Liver (tissue), 9 donors: ENCODE measurements around the gene XPNPEP3. TPM values are rescaled to one million over a fixed set of nuclear protein-coding genes. Genes with fewer than 3 reads are reported as not detected.

ENCODE experiments used
- DNase-seq: peaks from one replicate; pipeline ENCODE4 v3.0.0-alpha.2; 2017; ENCODE audit warnings: low spot score
- H3K27ac ChIP-seq, 2 donors: one replicate each; pipeline ENCODE4 v1.7.0; 2013; ENCODE audit warnings: inconsistent platforms in 2 of 2, low read length in 2 of 2, control low read depth in 1 of 2, low read depth in 1 of 2, mild to moderate bottlenecking in 1 of 2
- H3K27me3 ChIP-seq, 4 donors: one replicate each; pipeline versions ENCODE4 v1.6.1 to v1.7.0; 2013; ENCODE audit warnings: low read length in 3 of 4, inconsistent platforms in 1 of 4, mild to moderate bottlenecking in 1 of 4, moderate library complexity in 1 of 4; ENCODE audit not compliant: control insufficient read depth in 4 of 4, insufficient read depth in 4 of 4
- H3K36me3 ChIP-seq, 4 donors: one replicate each; pipeline versions ENCODE4 v1.6.1 to v1.7.0; 2013; ENCODE audit warnings: low read length in 3 of 4, mild to moderate bottlenecking in 3 of 4, low read depth in 1 of 4, moderate library complexity in 1 of 4; ENCODE audit not compliant: control insufficient read depth in 4 of 4, insufficient read depth in 3 of 4
- H3K4me1 ChIP-seq, 4 donors: one replicate each; pipeline versions ENCODE4 v1.6.1 to v1.7.0; 2013; ENCODE audit warnings: low read length in 3 of 4, mild to moderate bottlenecking in 3 of 4, moderate library complexity in 1 of 4; ENCODE audit not compliant: control insufficient read depth in 4 of 4, insufficient read depth in 4 of 4
- H3K4me3 ChIP-seq, 3 donors: one replicate each; pipeline versions ENCODE4 v1.6.1 to v1.7.0; 2013; ENCODE audit warnings: low read length in 3 of 3, control low read depth in 1 of 3, low read depth in 1 of 3, mild to moderate bottlenecking in 1 of 3
- H3K9ac ChIP-seq, 2 donors: one replicate each; pipeline ENCODE4 v1.7.0; 2013; ENCODE audit warnings: low read length in 2 of 2, mild to moderate bottlenecking in 2 of 2, moderate library complexity in 2 of 2, control low read depth in 1 of 2, low read depth in 1 of 2
- H3K9me3 ChIP-seq, 4 donors: one replicate each; pipeline versions ENCODE4 v1.6.1 to v1.7.0; 2013; ENCODE audit warnings: low read length in 3 of 4; ENCODE audit not compliant: control insufficient read depth in 4 of 4
- ATF3 ChIP-seq: IDR thresholded peaks from 2 replicates; pipeline ENCODE4 v1.6.1; 2016; ENCODE audit warnings: antibody characterized with exemption
- CTCF ChIP-seq: fragments of 150-350 bp; IDR thresholded peaks from 2 replicates; pipeline ENCODE4 v1.5.1; 2017; ENCODE audit warnings: improper control_type of control experiment, low read depth, low read length; ENCODE audit not compliant: missing input control
- EGR1 ChIP-seq, 2 donors: IDR thresholded peaks; 2 replicates each; pipeline ENCODE4 v1.6.1; 2016 to 2018; ENCODE audit warnings: antibody characterized with exemption in 2 of 2, low read depth in 2 of 2
- FOXA1 ChIP-seq: IDR thresholded peaks from 2 replicates; pipeline ENCODE4 v1.6.1; 2016; ENCODE audit warnings: antibody characterized with exemption
- FOXA2 ChIP-seq: IDR thresholded peaks from 2 replicates; pipeline ENCODE4 v1.6.1; 2016; ENCODE audit warnings: antibody characterized with exemption
- GABPA ChIP-seq, 2 donors: IDR thresholded peaks in 1 of 2; conservative IDR thresholded peaks in 1 of 2; 2 replicates each; pipeline ENCODE4 v1.6.1; 2016; ENCODE audit warnings: antibody characterized with exemption in 2 of 2, mild to moderate bottlenecking in 1 of 2, moderate library complexity in 1 of 2
- HNF4A ChIP-seq, 2 donors: conservative IDR thresholded peaks; 2 replicates each; pipeline ENCODE4 v1.6.1; 2016; ENCODE audit warnings: antibody characterized with exemption in 2 of 2, mild to moderate bottlenecking in 2 of 2
- HNF4G ChIP-seq: IDR thresholded peaks from 2 replicates; pipeline ENCODE4 v1.6.1; 2016; ENCODE audit warnings: antibody characterized with exemption
- JUND ChIP-seq, 2 donors: IDR thresholded peaks; 2 replicates each; pipeline ENCODE4 v1.6.1; 2016; ENCODE audit warnings: antibody characterized with exemption in 2 of 2
- MAX ChIP-seq: IDR thresholded peaks from 2 replicates; pipeline ENCODE4 v1.6.1; 2016; ENCODE audit warnings: antibody characterized with exemption
- NR2F2 ChIP-seq: IDR thresholded peaks from 2 replicates; pipeline ENCODE4 v1.6.1; 2016; ENCODE audit warnings: antibody characterized with exemption
- RAD21 ChIP-seq, 2 donors: IDR thresholded peaks; 2 replicates each; pipeline ENCODE4 v1.6.1; 2016; ENCODE audit warnings: antibody characterized with exemption in 2 of 2, mild to moderate bottlenecking in 2 of 2
- REST ChIP-seq: IDR thresholded peaks from 2 replicates; pipeline ENCODE4 v1.6.1; 2016; ENCODE audit warnings: antibody characterized with exemption, mild to moderate bottlenecking
- RXRA ChIP-seq, 2 donors: IDR thresholded peaks; 2 replicates each; pipeline ENCODE4 v1.6.1; 2017 to 2018; ENCODE audit warnings: antibody characterized with exemption in 2 of 2, mild to moderate bottlenecking in 1 of 2
- SP1 ChIP-seq: IDR thresholded peaks from 2 replicates; pipeline ENCODE4 v1.6.1; 2018; ENCODE audit warnings: antibody characterized with exemption, mild to moderate bottlenecking
- TAF1 ChIP-seq: conservative IDR thresholded peaks from 2 replicates; pipeline ENCODE4 v1.6.1; 2016; ENCODE audit warnings: antibody characterized with exemption, mild to moderate bottlenecking
- YY1 ChIP-seq: IDR thresholded peaks from 2 replicates; pipeline ENCODE4 v1.6.1; 2016; ENCODE audit warnings: antibody characterized with exemption, mild to moderate bottlenecking
- ZBTB33 ChIP-seq: IDR thresholded peaks from 2 replicates; pipeline ENCODE4 v1.6.1; 2016; ENCODE audit warnings: antibody characterized with exemption
- WGBS: extraction: QIAGEN DNeasy Blood & Tissue Kit; methylation state at CpG from one replicate; pipeline ENCODE4 v1.1.7; 2013; 5-methylcytosine and 5-hydroxymethylcytosine counted together
- polyA plus RNA-seq, 2 donors: library from polyadenylated mRNA; stranded (reverse) in 1 of 2; unstranded in 1 of 2; fragments of 200-250 nt in 1 of 2; fragments of >200 nt in 1 of 2; fragmentation: Nextera tagmentation in 1 of 2; extraction: Ambion mirVana in 1 of 2; gene quantifications; one replicate each; pipeline versions ENCODE4 v1.2.1 to v1.2.3, GENCODE V29; 2013 to 2015
- total RNA-seq, 2 donors: library from RNA; depleted of rRNA; stranded (reverse); fragments of >200 nt; gene quantifications; one replicate each; pipeline ENCODE4 v1.2.3, GENCODE V29; 2014
- donor health status: healthy.
- donor health status: healthy.
- donor health status: healthy.
- donor health status: healthy.
- donor health status: healthy.

Gene XPNPEP3
- total and polyA plus RNA-seq, 4 donors = 5.5 to 16.4 (median 8.6) TPM

GRCh38 chr22:40928657-40929056 is 71.7 kb downstream of the XPNPEP3 start:
- DNase-seq = no peak
- Histone ChIP-seq H3K27ac (no peak overlapping the region), H3K36me3 (peaks cover 7 to 54% (median 39%) of the 10 kb centered on the region in 4 donors), H3K4me1 (no peaks in the 10 kb centered on the region), H3K9ac (no peak overlapping the region), H3K4me3 (no peak overlapping the region), H3K27me3 (no peaks in the 10 kb centered on the region), H3K9me3 (no peaks in the 10 kb centered on the region)
- TF ChIP-seq RAD21 (IDR thresholded peaks at IDR 0.05) (no peak), JUND (IDR thresholded peaks at IDR 0.05) (no peak), FOXA1 (no peak), HNF4A (conservative IDR thresholded peaks at IDR 0.05) (no peak), MAX (no peak), GABPA (IDR thresholded peaks at IDR 0.05 in 1 of 2, conservative IDR thresholded peaks at IDR 0.05 in 1 of 2) (no peak)
- WGBS = 82% methylated on average over 1 of the region's 1 CpG

GRCh38 chr22:40932396-40932795 is 75.4 kb downstream of the XPNPEP3 start:
- Histone ChIP-seq H3K4me1 (no peaks in the 10 kb centered on the region), H3K36me3 (peaks cover 4 to 23% (median 12%) of the 10 kb centered on the region in 4 donors), H3K27ac (no peak overlapping the region), H3K4me3 (no peak overlapping the region), H3K27me3 (no peaks in the 10 kb centered on the region), H3K9ac (no peak overlapping the region), H3K9me3 (no peaks in the 10 kb centered on the region)
- TF ChIP-seq GABPA (IDR thresholded peaks at IDR 0.05 in 1 of 2, conservative IDR thresholded peaks at IDR 0.05 in 1 of 2) = no peak
- TF ChIP-seq FOXA2 = no peak
- TF ChIP-seq FOXA1 = no peak
- no peak for TF ChIP-seq SP1
- TF ChIP-seq HNF4G = no peak
- no peak for TF ChIP-seq ATF3
- no peak for TF ChIP-seq RXRA (IDR thresholded peaks at IDR 0.05)
- TF ChIP-seq JUND (IDR thresholded peaks at IDR 0.05) = no peak
- no peak for TF ChIP-seq NR2F2
- TF ChIP-seq YY1 = no peak
- no peak for TF ChIP-seq MAX
- TF ChIP-seq CTCF = no peak
- no peak for TF ChIP-seq ZBTB33
- TF ChIP-seq EGR1 (IDR thresholded peaks at IDR 0.05; ENCODE audit: low read depth in 2 of 2) = no peak
- no peak for TF ChIP-seq RAD21 (IDR thresholded peaks at IDR 0.05)
- no peak for TF ChIP-seq HNF4A (conservative IDR thresholded peaks at IDR 0.05)
- no peak for TF ChIP-seq REST
- no peak for TF ChIP-seq TAF1
- no peak for DNase-seq
- 96% methylated on average over 2 of the region's 2 CpGs for WGBS
